Hematopoietic multipotent progenitor cell treated with erythropoietin and hydrocortisone succinate and interleukin-3 and kit ligand, for 8 days (in vitro differentiated cells): Measurements from ENCODE around the gene TTLL10.

Experiments used
- DNase-seq: peaks from one replicate; pipeline ENCODE4 v3.0.0-alpha.2; 2015

The TTLL10 gene

DNA sequence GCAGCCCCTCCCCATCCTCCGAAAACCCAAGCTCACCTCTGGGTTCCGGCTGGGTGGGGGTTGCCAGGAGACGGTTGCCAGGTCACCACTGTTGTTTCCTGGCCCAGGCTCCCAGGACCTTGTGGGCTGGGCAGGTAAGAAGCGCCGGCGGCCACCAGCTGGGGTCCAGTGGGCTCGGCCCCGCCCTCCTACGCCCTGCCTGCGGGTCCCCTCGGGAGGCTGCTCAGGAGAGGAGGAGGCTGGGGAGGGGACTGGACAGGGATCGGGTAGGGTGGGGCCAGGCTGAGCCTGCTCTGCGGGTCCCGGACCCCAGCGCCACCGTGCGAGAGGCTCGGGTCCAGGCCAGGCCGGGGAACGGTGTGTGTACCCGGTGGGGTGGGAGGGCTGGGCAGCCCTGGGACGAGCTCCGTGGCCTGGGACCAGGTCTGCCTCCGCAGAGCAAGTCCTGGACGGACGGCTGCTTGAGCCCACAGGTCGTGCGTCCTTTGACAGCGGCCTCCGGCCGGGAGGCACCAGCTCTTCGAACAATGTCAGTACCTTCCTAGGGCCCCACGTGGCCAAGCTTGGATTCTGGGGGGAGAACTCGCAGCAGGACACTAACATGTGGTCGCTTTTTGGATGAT is at the start of gene TTLL10:
TSS of gene TTLL10 (plus strand) at position 88 of the 623 bp plus-strand sequence. CDS start 5,336 bp downstream, outside the sequence.
- no peak for DNase-seq

- no peak for DNase-seq
Measured at GRCh38 chr1:1124508-1124785, 49.2 kb upstream of the TTLL10 start.

DNA sequence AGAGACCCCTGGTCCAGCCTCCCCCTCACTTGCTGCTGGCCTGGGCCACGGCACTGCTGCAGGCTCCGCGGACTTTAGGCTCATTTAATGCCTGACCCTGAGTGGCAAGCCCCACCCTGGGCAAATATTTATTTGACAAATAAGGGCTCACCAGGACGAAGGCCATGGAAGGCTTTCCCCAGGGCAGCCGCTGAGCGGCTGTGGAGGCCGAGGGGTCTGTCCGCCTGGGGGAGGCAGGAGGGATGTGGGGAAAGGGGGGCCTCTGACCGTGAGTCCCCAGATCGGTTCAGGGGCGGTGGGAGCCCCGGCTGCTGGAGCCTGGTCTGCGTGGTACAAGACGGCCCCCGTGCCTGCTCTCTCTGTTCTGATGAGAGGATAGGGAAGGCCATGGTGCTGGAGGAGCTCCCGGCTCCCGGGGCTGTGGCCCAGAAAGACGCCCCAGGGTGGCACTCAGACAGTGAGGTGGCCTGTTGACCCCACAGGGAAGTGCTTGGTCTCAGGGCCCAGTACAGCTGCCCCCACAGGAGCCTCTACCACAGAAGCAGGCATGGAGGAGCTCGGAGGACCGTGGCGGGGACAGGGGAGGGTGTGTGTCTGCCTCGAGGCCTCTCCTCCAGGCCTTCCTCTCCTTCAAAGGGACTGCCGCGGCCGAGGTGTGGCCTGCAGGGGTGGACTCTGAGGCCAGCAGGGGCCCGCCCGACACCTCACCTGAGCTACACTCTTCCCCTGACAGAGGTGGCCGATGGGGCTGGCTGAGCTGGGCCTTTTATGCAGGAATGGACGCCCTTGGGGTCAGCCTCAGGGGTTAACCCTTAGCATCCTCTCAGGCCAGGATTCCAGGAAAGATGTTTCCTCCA is 48.7 kb upstream of the TTLL10 start:
- no peak for DNase-seq

GRCh38 chr1:1125945-1126344 is 47.7 kb upstream of the TTLL10 start:
- no peak for DNase-seq

DNA sequence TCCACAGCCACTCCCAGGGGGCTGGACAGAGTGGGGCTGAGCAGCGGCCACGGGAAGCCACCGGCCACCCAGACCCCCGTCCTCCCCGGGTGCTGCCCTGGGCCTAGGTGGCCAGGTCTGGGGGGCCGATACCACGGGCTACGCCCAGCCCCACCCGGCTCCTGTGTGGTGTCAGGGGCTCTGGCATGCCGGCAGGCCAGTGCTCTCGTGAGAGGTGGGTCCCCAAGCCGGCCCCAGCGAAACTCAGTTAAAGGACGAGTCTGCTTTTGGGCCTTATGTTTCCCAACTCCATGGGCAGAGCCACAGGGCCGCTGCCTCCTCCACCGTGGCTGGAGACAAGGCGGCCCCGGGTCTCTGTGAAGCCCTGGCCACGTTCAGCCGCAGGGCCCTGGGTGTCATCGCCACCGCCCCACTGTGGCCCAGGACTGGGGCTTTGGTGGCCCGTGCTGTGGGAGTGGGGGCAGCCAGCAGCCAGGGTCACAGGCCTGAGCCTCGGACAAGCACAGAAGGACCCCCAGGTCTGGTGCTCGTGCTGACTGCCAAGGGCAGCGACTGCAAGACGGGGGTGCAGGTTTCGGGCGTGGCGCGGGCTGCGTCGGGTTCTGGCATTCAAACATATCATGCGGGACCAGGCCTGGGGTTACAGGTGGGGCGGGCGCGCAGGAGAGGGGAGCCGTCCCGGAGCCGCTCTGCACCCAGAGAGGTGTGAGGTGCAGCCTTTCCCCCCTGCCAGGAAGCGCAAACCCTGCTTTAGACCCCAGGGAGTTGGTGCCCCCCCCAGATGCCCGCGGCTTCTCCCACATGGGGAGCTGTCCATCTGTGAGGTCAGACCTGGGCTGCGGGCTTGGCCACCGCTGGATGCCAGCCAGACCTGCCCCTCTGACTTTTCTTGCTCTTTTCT is 45.9 kb upstream of the TTLL10 start:
- no peak for DNase-seq

GRCh38 chr1:1128454-1129139 is 45.1 kb upstream of the TTLL10 start:
- no peak for DNase-seq

DNA sequence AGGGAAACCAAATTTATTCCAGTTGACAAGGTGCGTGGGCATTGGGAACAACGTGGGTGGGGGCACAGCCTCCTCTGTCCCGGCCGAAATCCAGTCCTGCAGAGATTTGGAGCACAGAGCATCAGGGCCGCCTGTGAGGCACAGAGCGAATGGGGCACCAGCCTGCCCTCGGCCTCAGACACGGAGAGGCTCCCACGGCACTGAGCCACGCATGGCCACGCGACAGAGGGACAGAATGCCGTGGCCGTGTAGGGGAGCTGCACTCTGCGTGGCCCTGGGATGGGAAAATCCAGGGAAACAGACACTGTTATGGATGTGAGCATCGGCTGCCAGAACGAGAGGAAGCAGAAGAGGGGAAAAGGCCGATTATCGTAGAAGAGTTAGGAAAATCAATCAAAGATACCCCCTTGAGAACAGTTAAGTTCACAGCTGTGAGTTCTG is 44.3 kb upstream of the TTLL10 start:
- no peak for DNase-seq

GRCh38 chr1:1130206-1131120 is 43.2 kb upstream of the TTLL10 start:
- DNase-seq = no peak

- no peak for DNase-seq
Measured at GRCh38 chr1:1132042-1132950, 41.4 kb upstream of the TTLL10 start.

DNA sequence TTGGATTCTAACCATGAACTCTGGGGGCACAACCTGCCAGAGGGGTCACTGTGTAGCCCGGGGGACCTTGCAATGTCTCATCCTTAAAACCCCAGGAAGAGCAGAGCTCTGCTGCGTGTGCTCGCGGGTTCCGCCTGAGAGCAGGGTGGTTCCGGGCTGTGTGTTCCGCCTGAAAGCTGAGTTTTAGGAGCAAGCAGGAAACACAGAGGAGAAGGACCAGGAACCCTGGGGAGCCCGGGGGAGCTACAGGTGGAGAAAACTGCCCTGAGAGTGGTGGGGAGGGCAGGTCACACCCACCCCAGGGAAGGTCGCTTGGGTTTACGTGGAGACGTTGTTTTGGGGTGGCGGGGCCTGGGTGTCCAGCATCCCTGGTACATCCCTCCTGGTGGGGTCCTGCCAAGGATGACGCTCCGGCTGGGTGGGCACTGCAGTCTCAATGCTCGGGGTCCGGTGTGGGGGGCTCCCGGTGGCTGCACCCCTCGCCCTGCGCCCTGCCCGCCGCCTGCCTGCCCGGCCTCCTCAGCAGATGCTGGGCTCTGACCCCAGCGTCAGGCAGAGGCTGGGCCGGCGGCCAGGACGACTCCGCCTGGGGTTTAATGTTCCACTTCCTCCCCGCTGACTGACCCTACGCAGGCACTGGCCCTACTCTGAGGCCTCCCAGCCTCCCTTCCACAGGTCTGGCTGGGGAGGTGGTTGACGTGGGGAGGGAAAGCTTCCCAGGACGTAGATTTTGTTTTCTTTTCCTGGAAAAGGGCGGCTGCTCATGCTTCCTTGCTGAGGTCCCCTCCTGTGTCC is 40.5 kb upstream of the TTLL10 start:
- DNase-seq = no peak

- DNase-seq = no peak
Measured at GRCh38 chr1:1134300-1134970, 39.2 kb upstream of the TTLL10 start.

- peak; percentile 36 for DNase-seq
Measured at GRCh38 chr1:1135339-1136136, 38.1 kb upstream of the TTLL10 start.

- no peak for DNase-seq
Measured at GRCh38 chr1:1136547-1137230, 37.0 kb upstream of the TTLL10 start.

DNA sequence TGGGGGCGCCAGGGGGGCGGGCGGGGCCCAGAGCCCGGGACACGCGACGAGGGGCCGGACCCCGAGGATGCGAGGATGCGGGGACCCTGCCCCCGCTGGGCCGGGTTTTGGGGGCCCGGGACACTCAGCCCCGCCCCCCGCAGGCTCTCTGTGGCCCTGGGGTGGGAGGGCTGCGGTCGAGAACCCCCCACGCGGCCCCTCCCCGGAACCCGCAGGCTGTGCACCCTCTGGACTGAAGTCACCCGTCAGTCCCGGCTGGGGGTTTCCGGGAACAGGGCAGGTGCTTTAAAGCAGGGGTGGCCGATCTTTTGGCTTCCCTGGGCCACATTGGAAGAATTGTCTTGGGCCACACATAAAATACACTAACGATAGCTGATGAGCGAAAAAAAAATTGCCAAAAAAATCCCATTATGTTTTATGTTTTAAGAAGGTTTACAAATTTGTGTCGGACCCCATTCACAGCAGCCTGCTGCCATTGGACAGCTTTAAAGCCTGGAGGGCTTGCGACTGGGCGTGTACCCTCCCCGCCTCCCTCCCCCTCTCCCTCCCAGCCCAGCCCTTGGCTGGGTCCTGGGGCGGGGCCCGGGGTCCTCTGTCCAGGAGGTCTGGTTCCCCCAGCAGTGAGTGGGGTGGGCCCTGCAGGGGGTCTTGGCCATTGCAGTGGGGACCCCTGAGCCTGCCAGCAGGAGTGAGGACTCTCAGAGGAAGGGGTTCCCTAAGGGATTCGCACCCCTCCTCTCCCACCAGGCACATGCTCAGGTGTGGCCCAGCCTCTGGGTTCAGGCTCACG is 36.2 kb upstream of the TTLL10 start:
- DNase-seq = no peak

- DNase-seq = no peak
Measured at GRCh38 chr1:1140673-1141072, 33.0 kb upstream of the TTLL10 start.

DNA sequence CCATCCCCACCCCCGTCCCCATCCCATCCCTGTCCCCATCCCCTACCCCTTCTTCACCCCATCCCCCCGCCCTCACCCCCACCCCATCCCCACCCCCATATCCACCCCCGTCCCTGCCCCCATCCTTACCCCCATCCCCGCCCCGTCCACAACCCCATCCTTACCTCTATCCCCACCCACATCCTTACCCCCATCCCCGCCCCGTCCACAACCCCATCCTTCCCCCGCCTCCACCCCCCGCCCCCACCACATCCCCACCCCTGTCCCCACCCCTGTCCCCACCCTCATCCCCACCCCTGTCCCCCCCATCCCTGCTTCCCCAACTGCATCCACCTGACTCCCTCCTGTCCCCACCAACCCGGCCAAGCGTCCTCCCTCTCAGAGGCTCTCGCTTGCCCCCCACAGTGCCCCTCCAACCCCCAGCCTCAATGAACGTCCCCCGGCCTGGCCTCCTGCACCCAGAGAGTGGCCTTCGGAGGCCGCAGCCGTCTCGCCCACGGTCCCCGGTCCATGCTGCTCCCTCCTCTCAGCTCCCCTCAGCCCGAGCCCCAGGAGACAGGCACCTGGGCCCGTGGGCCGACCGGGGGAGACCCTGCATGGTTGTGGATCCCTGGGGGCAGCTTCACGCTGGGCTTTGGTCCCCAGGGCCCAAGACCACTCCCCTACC is 32.3 kb upstream of the TTLL10 start:
- no peak for DNase-seq
